ENCODE data around the gene EDARADD.

GRCh38 chr1:236353813-236354212, 40.3 kb upstream of the EDARADD start:
- TF ChIP-seq ZNF274 (IDR thresholded peaks at IDR 0.05; ENCODE audit: low read depth, low read length), result no peak
- TF ChIP-seq YY1 (IDR thresholded peaks at IDR 0.05; ENCODE audit: insufficient read depth, insufficient read length), result no peak
- TF ChIP-seq SUZ12 (IDR thresholded peaks at IDR 0.05; ENCODE audit: extremely low read depth, insufficient read depth, insufficient read length), result no peak

Data from NT2/D1 (cell line).